Mesothelial cell of epicardium (in vitro differentiated cells): Measurements from ENCODE around the gene ARAF. TPM values are rescaled to one million over a fixed set of nuclear protein-coding genes. Genes with fewer than 3 reads are reported as not detected.
"Not testable (repeated sequence)": the region's sequence is repeated elsewhere in the genome, so short reads cannot be mapped to it uniquely, and the experiment has no call there.

ENCODE experiments used
- DNase-seq, 2 experiments: peaks; one replicate each; pipeline ENCODE4 v3.0.0; 2021; ENCODE audit warnings: low spot score in 2 of 2; ENCODE audit not compliant: unreplicated experiment in 2 of 2
- H3K27ac Mint-ChIP-seq: 2 replicates; pipeline ENCODE4 v1.8.0; 2021; ENCODE audit warnings: mixed read lengths
- H3K27me3 Mint-ChIP-seq: 2 replicates; pipeline ENCODE4 v1.8.0; 2021; ENCODE audit warnings: low read depth, mixed read lengths
- H3K36me3 Mint-ChIP-seq: 2 replicates; pipeline ENCODE4 v1.8.0; 2021; ENCODE audit warnings: mixed read lengths
- H3K4me1 Mint-ChIP-seq: 2 replicates; pipeline ENCODE4 v1.8.0; 2021; ENCODE audit warnings: mixed read lengths
- H3K4me3 Mint-ChIP-seq: 2 replicates; pipeline ENCODE4 v1.8.0; 2021; ENCODE audit warnings: mild to moderate bottlenecking, moderate library complexity, mixed read lengths
- H3K9me3 Mint-ChIP-seq: 2 replicates; pipeline ENCODE4 v1.8.0; 2021; ENCODE audit warnings: mixed read lengths
- CTCF ChIP-seq: fragments of 200-600 bp; sonication (generic); IDR thresholded peaks from one replicate; pipeline ENCODE4 v1.5.0; 2021; ENCODE audit warnings: antibody characterized with exemption; ENCODE audit not compliant: unreplicated experiment
- total RNA-seq: library from RNA; stranded (reverse); gene quantifications from 3 replicates; pipeline ENCODE4 v1.2.1, GENCODE V29; 2021

The ARAF gene
- total RNA-seq, 1 donor from 2014 or later, result 68.5 TPM

GRCh38 chrX:47590984-47591383 is 30.0 kb downstream of the ARAF start:
- no peaks in the 10 kb centered on the region for H3K4me1 Mint-ChIP-seq
- no peak overlapping the region for H3K27ac Mint-ChIP-seq
- peaks cover 5% of the 10 kb centered on the region for H3K27me3 Mint-ChIP-seq
- no peak for TF ChIP-seq CTCF
- H3K4me3 Mint-ChIP-seq, result no peak overlapping the region
- no peak for DNase-seq
- H3K36me3 Mint-ChIP-seq, result peaks cover 2% of the 10 kb centered on the region
- H3K9me3 Mint-ChIP-seq, result peaks cover 10% of the 10 kb centered on the region

- no peak overlapping the region for H3K27ac Mint-ChIP-seq
- DNase-seq, result no peak
- TF ChIP-seq CTCF, result no peak
- H3K9me3 Mint-ChIP-seq, result peaks cover 28% of the 10 kb centered on the region
- peaks cover 2% of the 10 kb centered on the region for H3K36me3 Mint-ChIP-seq
- no peak overlapping the region for H3K4me3 Mint-ChIP-seq
- no peaks in the 10 kb centered on the region for H3K4me1 Mint-ChIP-seq
- peaks cover 5% of the 10 kb centered on the region for H3K27me3 Mint-ChIP-seq
Measured at GRCh38 chrX:47593522-47593921, 32.5 kb downstream of the ARAF start.

DNA sequence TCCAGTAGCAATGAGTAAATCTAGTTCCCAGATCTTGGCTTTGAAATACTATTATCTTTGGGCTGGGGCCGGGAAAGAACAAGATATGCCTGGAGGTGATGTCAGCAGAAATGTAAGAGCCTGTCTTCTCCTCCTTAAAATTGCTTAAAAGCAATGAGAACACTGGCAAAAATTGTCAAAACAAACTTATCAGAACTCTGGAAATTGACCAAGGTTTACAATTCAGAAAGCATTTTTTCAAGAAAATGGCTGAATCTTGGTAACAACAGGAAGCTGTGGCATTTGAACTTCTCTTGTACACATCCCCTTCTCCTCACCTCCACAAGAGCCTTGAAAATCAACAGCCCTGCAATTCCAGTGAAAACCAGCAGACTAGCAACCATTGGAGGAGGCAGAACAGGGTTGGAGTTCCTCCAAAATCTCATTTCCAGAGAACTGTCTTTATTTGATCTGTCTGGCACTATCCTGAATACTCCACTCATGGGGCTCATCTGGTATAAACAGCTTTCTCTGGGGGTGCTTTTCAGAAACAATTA is 34.8 kb downstream of the ARAF start:
- no peaks in the 10 kb centered on the region for H3K4me1 Mint-ChIP-seq
- H3K4me3 Mint-ChIP-seq, result no peak overlapping the region

DNA sequence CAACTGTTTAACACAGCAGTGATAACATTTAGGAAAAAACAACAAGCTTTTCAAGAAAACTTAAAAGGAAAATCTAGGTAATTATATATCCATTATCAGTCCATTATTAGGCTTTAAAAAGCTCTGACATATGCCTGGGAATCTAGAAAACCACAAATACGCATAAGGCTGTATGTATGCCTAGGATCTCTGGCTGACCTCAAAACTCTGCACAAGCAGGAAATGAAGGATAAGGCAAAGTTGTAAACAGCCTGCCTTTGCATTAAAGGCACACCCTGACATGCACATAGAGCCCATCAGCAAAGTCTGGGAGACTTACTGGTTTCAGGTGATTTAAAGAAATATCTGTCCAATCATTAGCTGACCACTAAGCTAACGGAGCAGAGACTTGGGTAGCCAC is 35.3 kb downstream of the ARAF start:
- no peak for TF ChIP-seq CTCF
- Mint-ChIP-seq H3K4me1 (no peaks in the 10 kb centered on the region), H3K4me3 (no peak overlapping the region), H3K36me3 (peaks cover 2% of the 10 kb centered on the region), H3K27me3 (no peaks in the 10 kb centered on the region), H3K27ac (no peak overlapping the region), H3K9me3 (peaks cover 40% of the 10 kb centered on the region)
- DNase-seq, result no peak

More for the DNA sequence above, 34.8 kb downstream of the ARAF start:
- H3K27me3 Mint-ChIP-seq, result no peaks in the 10 kb centered on the region
- peaks cover 2% of the 10 kb centered on the region for H3K36me3 Mint-ChIP-seq
- DNase-seq, result no peak
- H3K9me3 Mint-ChIP-seq, result peaks cover 35% of the 10 kb centered on the region
- no peak for TF ChIP-seq CTCF
- no peak overlapping the region for H3K27ac Mint-ChIP-seq

DNA sequence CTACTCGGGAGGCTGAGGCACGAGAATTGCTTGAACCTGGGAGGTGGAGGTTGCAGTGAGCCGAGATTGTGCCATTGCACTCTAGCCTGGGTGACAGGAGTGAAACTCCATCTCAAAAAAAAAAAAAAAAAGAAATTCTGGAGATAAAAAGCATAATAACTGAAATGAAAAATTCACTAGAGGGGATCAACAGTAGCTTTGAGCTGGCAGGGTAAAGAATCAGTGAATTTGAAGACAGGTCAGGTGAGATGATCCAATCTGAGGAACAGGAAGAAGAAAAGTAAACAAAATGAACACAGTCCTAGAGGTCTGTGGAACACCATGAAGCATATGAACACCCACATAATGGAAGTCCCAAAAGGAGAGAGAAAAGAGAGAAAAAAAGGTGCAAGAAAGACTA is 36.2 kb downstream of the ARAF start:
- Mint-ChIP-seq H3K9me3 (peaks cover 47% of the 10 kb centered on the region), H3K27me3 (no peaks in the 10 kb centered on the region), H3K27ac (no peak overlapping the region)

GRCh38 chrX:47603125-47603524 is 42.1 kb downstream of the ARAF start:
- not testable (repeated sequence) for H3K4me3 Mint-ChIP-seq, H3K27ac Mint-ChIP-seq, H3K36me3 Mint-ChIP-seq, H3K4me1 Mint-ChIP-seq, H3K27me3 Mint-ChIP-seq, DNase-seq
- H3K9me3 Mint-ChIP-seq, result peaks cover 25% of the 10 kb centered on the region

More for the DNA sequence above, 36.2 kb downstream of the ARAF start:
- DNase-seq, result no peak
- H3K4me3 Mint-ChIP-seq, result no peak overlapping the region
- no peak for TF ChIP-seq CTCF
- peaks cover 2% of the 10 kb centered on the region for H3K36me3 Mint-ChIP-seq
- H3K4me1 Mint-ChIP-seq, result no peaks in the 10 kb centered on the region
